Measurements from ENCODE around the gene VASN. TPM values are rescaled to one million over a fixed set of nuclear protein-coding genes. Genes with fewer than 3 reads are reported as not detected.
A peak's percentile ranks its signal among the peaks of the same experiment; 100 is the strongest.

Gene VASN
- total and polyA plus RNA-seq, 5 donors from 2014 or later: 0.14 to 0.57 TPM; not detected in 3

GRCh38 chr16:4378999-4379690 is 7.5 kb downstream of the VASN start:
- ATAC-seq (ENCODE audit: low read depth in 2 of 2): no peak
- no peak for DNase-seq

GRCh38 chr16:4380119-4381063 is 8.7 kb downstream of the VASN start:
- Mint-ChIP-seq H3K27ac (no peak overlapping the region), H3K4me1 (peaks cover 0 to 12% (median 2%) of the 10 kb centered on the region in 4 donors), H3K4me3 (peak overlapping the region in 1 of 4 donors; percentile 38), H3K36me3 (no peaks in the 10 kb centered on the region), H3K9me3 (peaks cover 0 to 3% (median 0%) of the 10 kb centered on the region in 7 donors), H3K27me3 (no peaks in the 10 kb centered on the region)
- H3K36me3 ChIP-seq (ENCODE audit: control insufficient read depth, insufficient read depth, low read length): peaks cover 39% of the 10 kb centered on the region
- no peaks in the 10 kb centered on the region for H3K27me3 ChIP-seq (ENCODE audit: control insufficient read depth, insufficient read depth, low read length)
- peaks cover 3% of the 10 kb centered on the region for H3K4me1 ChIP-seq (ENCODE audit: control insufficient read depth, insufficient read depth, low read length, poor library complexity, severe bottlenecking)
- H3K9me3 ChIP-seq (ENCODE audit: control insufficient read depth in 2 of 2, low read length in 2 of 2): no peaks in the 10 kb centered on the region
- no peak overlapping the region for H3K27ac ChIP-seq (ENCODE audit: insufficient read depth, low read length, poor library complexity, severe bottlenecking)
- no peak overlapping the region for H3K4me3 ChIP-seq (ENCODE audit: low read depth, low read length)
- no peak for ATAC-seq (ENCODE audit: low read depth in 2 of 2)
- DNase-seq: no peak

More at GRCh38 chr16:4378999-4379690, 7.5 kb downstream of the VASN start:
- Histone ChIP-seq H3K27me3 (ENCODE audit: control insufficient read depth, insufficient read depth, low read length) (no peaks in the 10 kb centered on the region), H3K27ac (ENCODE audit: insufficient read depth, low read length, poor library complexity, severe bottlenecking) (no peak overlapping the region), H3K4me3 (ENCODE audit: low read depth, low read length) (no peak overlapping the region), H3K9me3 (ENCODE audit: control insufficient read depth in 2 of 2, low read length in 2 of 2) (no peaks in the 10 kb centered on the region), H3K36me3 (ENCODE audit: control insufficient read depth, insufficient read depth, low read length) (peaks cover 33% of the 10 kb centered on the region), H3K4me1 (ENCODE audit: control insufficient read depth, insufficient read depth, low read length, poor library complexity, severe bottlenecking) (peaks cover 14% of the 10 kb centered on the region)
- Mint-ChIP-seq H3K27me3 (no peaks in the 10 kb centered on the region), H3K4me3 (peak overlapping the region in 2 of 4 donors; percentile 15 to 58), H3K36me3 (no peaks in the 10 kb centered on the region), H3K4me1 (peaks cover 0 to 17% (median 3%) of the 10 kb centered on the region in 4 donors), H3K9me3 (peaks cover 0 to 3% (median 0%) of the 10 kb centered on the region in 7 donors), H3K27ac (peak overlapping the region in 1 of 3 donors; percentile 7)

- peaks cover 3% of the 10 kb centered on the region for H3K4me1 ChIP-seq (ENCODE audit: control insufficient read depth, insufficient read depth, low read length, poor library complexity, severe bottlenecking)
- Mint-ChIP-seq H3K27me3 (no peaks in the 10 kb centered on the region), H3K9me3 (peaks cover 0 to 3% (median 0%) of the 10 kb centered on the region in 7 donors), H3K4me1 (peaks cover 0 to 11% (median 0%) of the 10 kb centered on the region in 4 donors), H3K4me3 (peak overlapping the region in 1 of 4 donors; percentile 32), H3K27ac (peak overlapping the region in 1 of 3 donors; percentile 48), H3K36me3 (no peaks in the 10 kb centered on the region)
- no peak for ATAC-seq (ENCODE audit: low read depth in 2 of 2)
- no peaks in the 10 kb centered on the region for H3K27me3 ChIP-seq (ENCODE audit: control insufficient read depth, insufficient read depth, low read length)
- H3K27ac ChIP-seq (ENCODE audit: insufficient read depth, low read length, poor library complexity, severe bottlenecking): no peak overlapping the region
- no peaks in the 10 kb centered on the region for H3K9me3 ChIP-seq (ENCODE audit: control insufficient read depth in 2 of 2, low read length in 2 of 2)
- no peak overlapping the region for H3K4me3 ChIP-seq (ENCODE audit: low read depth, low read length)
- no peak for DNase-seq
- H3K36me3 ChIP-seq (ENCODE audit: control insufficient read depth, insufficient read depth, low read length): peaks cover 45% of the 10 kb centered on the region
These were observed 9.7 kb downstream of the VASN start for GRCh38 chr16:4381072-4381934.

GRCh38 chr16:4381935-4382794 is 10.5 kb downstream of the VASN start:
- peak overlapping the region in 1 of 4 donors; percentile 32 for H3K4me3 Mint-ChIP-seq
- H3K4me1 ChIP-seq (ENCODE audit: control insufficient read depth, insufficient read depth, low read length, poor library complexity, severe bottlenecking): peaks cover 3% of the 10 kb centered on the region
- H3K4me1 Mint-ChIP-seq: peaks cover 0 to 9% (median 0%) of the 10 kb centered on the region in 4 donors
- DNase-seq (no peak), ATAC-seq (ENCODE audit: low read depth in 2 of 2) (peak in 1 of 2 donors; percentile 3)
- H3K27me3 ChIP-seq (ENCODE audit: control insufficient read depth, insufficient read depth, low read length): no peaks in the 10 kb centered on the region
- H3K9me3 ChIP-seq (ENCODE audit: control insufficient read depth in 2 of 2, low read length in 2 of 2): no peaks in the 10 kb centered on the region
- H3K27ac Mint-ChIP-seq: peak overlapping the region in 1 of 3 donors; percentile 48
- peaks cover 51% of the 10 kb centered on the region for H3K36me3 ChIP-seq (ENCODE audit: control insufficient read depth, insufficient read depth, low read length)
- no peak overlapping the region for H3K4me3 ChIP-seq (ENCODE audit: low read depth, low read length)
- peaks cover 0 to 3% (median 0%) of the 10 kb centered on the region in 7 donors for H3K9me3 Mint-ChIP-seq
- H3K27ac ChIP-seq (ENCODE audit: insufficient read depth, low read length, poor library complexity, severe bottlenecking): no peak overlapping the region
- no peaks in the 10 kb centered on the region for H3K36me3 Mint-ChIP-seq
- H3K27me3 Mint-ChIP-seq: no peaks in the 10 kb centered on the region

- H3K27ac ChIP-seq (ENCODE audit: insufficient read depth, low read length, poor library complexity, severe bottlenecking): no peak overlapping the region
- ATAC-seq (ENCODE audit: low read depth in 2 of 2) (no peak), DNase-seq (no peak)
- H3K27ac Mint-ChIP-seq: no peak overlapping the region
- peaks cover 3% of the 10 kb centered on the region for H3K4me1 ChIP-seq (ENCODE audit: control insufficient read depth, insufficient read depth, low read length, poor library complexity, severe bottlenecking)
- H3K27me3 Mint-ChIP-seq: no peaks in the 10 kb centered on the region
- peaks cover 0 to 7% (median 0%) of the 10 kb centered on the region in 4 donors for H3K4me1 Mint-ChIP-seq
- H3K4me3 ChIP-seq (ENCODE audit: low read depth, low read length): no peak overlapping the region
- no peak overlapping the region for H3K4me3 Mint-ChIP-seq
- no peaks in the 10 kb centered on the region for H3K9me3 ChIP-seq (ENCODE audit: control insufficient read depth in 2 of 2, low read length in 2 of 2)
- no peaks in the 10 kb centered on the region for H3K27me3 ChIP-seq (ENCODE audit: control insufficient read depth, insufficient read depth, low read length)
- no peaks in the 10 kb centered on the region for H3K36me3 Mint-ChIP-seq
- peaks cover 54% of the 10 kb centered on the region for H3K36me3 ChIP-seq (ENCODE audit: control insufficient read depth, insufficient read depth, low read length)
- peaks cover 0 to 3% (median 0%) of the 10 kb centered on the region in 7 donors for H3K9me3 Mint-ChIP-seq
These were observed 11.2 kb downstream of the VASN start for GRCh38 chr16:4382795-4383357.

GRCh38 chr16:4383591-4384444 is 12.2 kb downstream of the VASN start:
- H3K4me3 ChIP-seq (ENCODE audit: low read depth, low read length): no peak overlapping the region
- no peak overlapping the region for H3K27ac Mint-ChIP-seq
- no peaks in the 10 kb centered on the region for H3K27me3 Mint-ChIP-seq
- no peak overlapping the region for H3K4me3 Mint-ChIP-seq
- no peaks in the 10 kb centered on the region for H3K9me3 ChIP-seq (ENCODE audit: control insufficient read depth in 2 of 2, low read length in 2 of 2)
- DNase-seq: no peak
- no peak for ATAC-seq (ENCODE audit: low read depth in 2 of 2)
- H3K27ac ChIP-seq (ENCODE audit: insufficient read depth, low read length, poor library complexity, severe bottlenecking): no peak overlapping the region
- H3K4me1 Mint-ChIP-seq: peaks cover 0 to 4% (median 0%) of the 10 kb centered on the region in 4 donors
- peaks cover 3% of the 10 kb centered on the region for H3K4me1 ChIP-seq (ENCODE audit: control insufficient read depth, insufficient read depth, low read length, poor library complexity, severe bottlenecking)
- peaks cover 62% of the 10 kb centered on the region for H3K36me3 ChIP-seq (ENCODE audit: control insufficient read depth, insufficient read depth, low read length)
- no peaks in the 10 kb centered on the region for H3K36me3 Mint-ChIP-seq
- H3K9me3 Mint-ChIP-seq: peaks cover 0 to 3% (median 0%) of the 10 kb centered on the region in 7 donors
- H3K27me3 ChIP-seq (ENCODE audit: control insufficient read depth, insufficient read depth, low read length): no peaks in the 10 kb centered on the region
